B cell (primary cell): ENCODE measurements around the gene CRY1. TPM values are rescaled to one million over a fixed set of nuclear protein-coding genes. Genes with fewer than 3 reads are reported as not detected.
"Not testable (repeated sequence)": the region's sequence is repeated elsewhere in the genome, so short reads cannot be mapped to it uniquely, and the experiment has no call there.

Experiments used
- ATAC-seq: fragments of 200-7000 bp; cut with Tn5 transposase; one replicate; pipeline ENCODE4 v1.10.0; 2021; ENCODE audit warnings: low read depth, mild to moderate bottlenecking, moderate number of reproducible peaks, moderate library complexity
- CTCF ChIA-PET: fragments of 350-600 bp; sonication (Branson Sonifier 250); formaldehyde crosslinking; loops from one replicate; lab custom pipeline; 2021; ENCODE audit warnings: antibody characterized with exemption, inconsistent platforms; lab: Charles Lee
- POLR2A ChIA-PET: fragments of 350-600 bp; sonication (Branson Sonifier 250); formaldehyde crosslinking; loops from one replicate; lab custom pipeline; 2021; ENCODE audit warnings: antibody characterized with exemption; lab: Charles Lee
- DNase-seq: peaks from one replicate; pipeline ENCODE4 v3.0.0; 2013
- H2AFZ ChIP-seq: 2 replicates; pipeline ENCODE4 v1.6.1; 2012; ENCODE audit warnings: mild to moderate bottlenecking, low read depth, low read length; ENCODE audit not compliant: insufficient read depth, poor library complexity, severe bottlenecking
- H3K27ac ChIP-seq, 2 donors: 1 replicate in 1 of 2; 2 replicates in 1 of 2; pipeline ENCODE4 v1.5.1; 2012 to 2013; ENCODE audit warnings: low read length in 2 of 2, mild to moderate bottlenecking in 2 of 2, moderate library complexity in 1 of 2
- H3K27me3 ChIP-seq, 4 experiments: fragments of 200-600 bp in 1 of 4; sonication (generic) in 1 of 4; replicated peaks in 1 of 4; 1 replicate in 2 of 4; 2 replicates in 2 of 4; pipeline versions ENCODE4 v1.6.1 to v1.7.0; 2013 to 2016; ENCODE audit warnings: low read length in 3 of 4, mild to moderate bottlenecking in 2 of 4, mixed read lengths in 1 of 4, moderate library complexity in 1 of 4; ENCODE audit not compliant: insufficient read depth in 4 of 4, control insufficient read depth in 3 of 4; ENCODE audit errors: control extremely low read depth in 1 of 4
- H3K36me3 ChIP-seq, 2 experiments: replicated peaks in 1 of 2; 1 replicate in 1 of 2; 2 replicates in 1 of 2; pipeline versions ENCODE4 v1.6.1 to v1.7.1; 2013; ENCODE audit warnings: low read length in 1 of 2; ENCODE audit not compliant: insufficient read depth in 2 of 2, control insufficient read depth in 1 of 2; ENCODE audit errors: control extremely low read depth in 1 of 2, extremely low read depth in 1 of 2
- H3K4me1 ChIP-seq, 2 donors: fragments of 200-600 bp in 1 of 2; sonication (generic) in 1 of 2; 1 replicate in 1 of 2; 2 replicates in 1 of 2; pipeline versions ENCODE4 v1.5.1 to v1.6.1; 2013 to 2017; ENCODE audit warnings: low read length in 2 of 2; ENCODE audit not compliant: control insufficient read depth in 2 of 2, insufficient read depth in 2 of 2
- H3K4me2 ChIP-seq: replicated peaks from 2 replicates; pipeline ENCODE3; 2012; ENCODE audit warnings: mild to moderate bottlenecking, low read depth, low read length; ENCODE audit not compliant: poor library complexity, severe bottlenecking
- H3K4me3 ChIP-seq, 5 experiments: fragments of 200-600 bp in 1 of 5; sonication (generic) in 1 of 5; 1 replicate in 3 of 5; 2 replicates in 2 of 5; pipeline versions ENCODE4 v1.5.1 to v1.7.0; 2011 to 2016; ENCODE audit warnings: low read length in 4 of 5, mild to moderate bottlenecking in 4 of 5, low read depth in 2 of 5, control low read depth in 1 of 5, moderate library complexity in 1 of 5; ENCODE audit not compliant: insufficient read depth in 1 of 5; ENCODE audit errors: control extremely low read depth in 1 of 5, extremely low read depth in 1 of 5
- H3K79me2 ChIP-seq: fragments of 200-600 bp; sonication (generic); one replicate; pipeline ENCODE4 v1.6.0; 2016; ENCODE audit warnings: low read length; ENCODE audit not compliant: control insufficient read depth, insufficient read depth
- H3K9ac ChIP-seq: fragments of 200-600 bp; sonication (generic); 2 replicates; pipeline ENCODE4 v1.6.1; 2017; ENCODE audit warnings: mild to moderate bottlenecking, low read length, moderate library complexity
- H3K9me3 ChIP-seq, 3 donors: one replicate each; pipeline versions ENCODE4 v1.6.1 to v1.7.1; 2013; ENCODE audit warnings: low read length in 2 of 3; ENCODE audit not compliant: control insufficient read depth in 2 of 3, insufficient read depth in 1 of 3; ENCODE audit errors: control extremely low read depth in 1 of 3
- H4K20me1 ChIP-seq: 2 replicates; pipeline ENCODE4 v1.6.0; 2012; ENCODE audit warnings: mild to moderate bottlenecking, low read length; ENCODE audit not compliant: insufficient read depth, control insufficient read depth, poor library complexity, severe bottlenecking
- H3K27ac Mint-ChIP-seq: one replicate; pipeline ENCODE4 v1.8.0; 2021; ENCODE audit warnings: mixed read lengths
- H3K27me3 Mint-ChIP-seq: one replicate; pipeline ENCODE4 v1.8.0; 2021; ENCODE audit warnings: mixed read lengths
- H3K4me1 Mint-ChIP-seq: one replicate; pipeline ENCODE4 v1.8.0; 2021; ENCODE audit warnings: mixed read lengths
- H3K4me3 Mint-ChIP-seq: one replicate; pipeline ENCODE4 v1.8.0; 2021; ENCODE audit warnings: mixed read lengths
- H3K9me3 Mint-ChIP-seq: one replicate; pipeline ENCODE4 v1.8.0; 2022; ENCODE audit warnings: mixed read lengths; ENCODE audit not compliant: insufficient read depth
- EZH2 ChIP-seq: IDR thresholded peaks from 2 replicates; pipeline ENCODE4 v1.6.1; 2012; ENCODE audit warnings: borderline replicate concordance, low read depth, mild to moderate bottlenecking, moderate library complexity, low read length; ENCODE audit not compliant: insufficient read depth, poor library complexity, severe bottlenecking
- WGBS: methylation state at CpG from one replicate; pipeline ENCODE4 v1.1.5; 2013; ENCODE audit warnings: missing lambda C conversion rate; ENCODE audit not compliant: insufficient coverage; 5-methylcytosine and 5-hydroxymethylcytosine counted together
- intact Hi-C: fragments of 100-400 bp; cut with micrococcal nuclease; formaldehyde crosslinking; loops from one replicate; pipeline ENCODE4 v1.10.0; 2022
- polyA plus RNA-seq: library from polyadenylated mRNA; depleted of rRNA; stranded (reverse); fragments of >200 nt; gene quantifications from 2 replicates; pipeline ENCODE4 v1.2.3, GENCODE V29; 2012
- total RNA-seq, 2 donors: library from RNA; stranded (reverse); fragments of 120-200 nt in 1 of 2; gene quantifications; 1 replicate in 1 of 2; 2 replicates in 1 of 2; pipeline versions ENCODE4 v1.2.3 to v1.2.4, GENCODE V29; 2013 to 2022
- TF ChIP-seq, protein P1 (sequence below): fragments of 200-600 bp; IDR thresholded peaks from one replicate; pipeline ENCODE4 v1.8.0; 2022; ENCODE audit warnings: antibody characterized with exemption, mild to moderate bottlenecking

CRY1 gene
- total and polyA plus RNA-seq, 2 donors (not counting 1 experiment from before 2014, with no cell fraction given), result 2.4 to 8.8 TPM

DNA sequence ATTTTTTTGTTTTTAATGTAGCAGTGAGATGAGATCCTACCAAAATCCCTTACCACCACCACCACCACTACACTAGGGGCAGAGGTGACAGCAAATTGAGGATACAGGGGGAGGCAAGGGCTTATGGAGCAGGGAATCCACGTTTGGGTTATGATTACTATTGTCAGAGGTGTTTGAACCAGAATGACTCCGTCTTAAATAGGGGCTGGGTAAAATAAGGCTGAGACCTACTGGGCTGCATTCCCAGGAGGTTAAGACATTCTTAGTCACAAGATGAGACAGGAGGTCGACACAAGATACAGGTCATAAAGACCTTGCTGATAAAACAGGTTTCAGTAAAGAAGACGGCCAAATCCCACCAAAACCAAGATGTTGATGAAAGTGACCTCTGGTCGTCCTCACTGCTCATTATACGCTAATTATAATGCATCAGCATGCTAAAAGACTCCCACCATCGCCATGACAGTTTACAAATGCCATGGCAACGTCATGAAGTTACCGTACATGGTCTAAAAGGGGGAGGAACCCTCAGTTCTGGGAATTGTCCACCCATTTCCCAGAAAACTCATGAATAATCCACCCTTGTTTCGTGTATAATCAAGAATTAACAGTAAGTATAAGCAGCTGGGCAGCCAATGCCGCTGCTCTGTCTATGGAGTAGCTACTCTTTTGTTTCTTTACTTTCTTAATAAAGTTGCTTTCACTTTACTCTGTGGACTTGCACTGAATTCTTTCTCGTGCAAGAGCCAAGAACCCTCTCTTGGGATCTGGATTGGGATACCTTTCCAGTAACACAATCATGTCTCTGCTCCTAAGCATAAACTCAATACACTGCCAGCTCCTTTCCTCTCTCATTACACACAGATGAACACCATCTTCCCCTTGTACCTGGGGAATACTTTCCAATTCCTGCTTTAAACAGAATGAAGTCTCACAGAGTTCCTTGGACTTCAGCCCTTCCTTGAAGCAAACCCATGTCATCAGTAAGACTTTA lies 16.7 kb upstream of the CRY1 start:
- Mint-ChIP-seq H3K27me3 (peaks cover 31% of the 10 kb centered on the region), H3K9me3 (no peaks in the 10 kb centered on the region), H3K27ac (no peak overlapping the region), H3K4me3 (no peak overlapping the region), H3K4me1 (peaks cover 3% of the 10 kb centered on the region)
- Histone ChIP-seq H4K20me1 (no peaks in the 10 kb centered on the region), H3K27ac (no peak overlapping the region), H3K27me3 (peaks cover 0 to 16% (median 1%) of the 10 kb centered on the region in 4 experiments), H2AFZ (no peak overlapping the region), H3K4me3 (no peak overlapping the region), H3K79me2 (no peaks in the 10 kb centered on the region), H3K4me1 (peaks cover 1 to 4% of the 10 kb centered on the region in 2 donors), H3K4me2 (no peak overlapping the region), H3K9ac (no peak overlapping the region), H3K36me3 (no peaks in the 10 kb centered on the region), H3K9me3 (no peaks in the 10 kb centered on the region)
- intact Hi-C loops, result no loop called here
- DNase-seq (no peak), ATAC-seq (no peak)
- ChIA-PET POLR2A (no interaction called here), CTCF (no interaction called here)
- TF ChIP-seq, protein P1, sequence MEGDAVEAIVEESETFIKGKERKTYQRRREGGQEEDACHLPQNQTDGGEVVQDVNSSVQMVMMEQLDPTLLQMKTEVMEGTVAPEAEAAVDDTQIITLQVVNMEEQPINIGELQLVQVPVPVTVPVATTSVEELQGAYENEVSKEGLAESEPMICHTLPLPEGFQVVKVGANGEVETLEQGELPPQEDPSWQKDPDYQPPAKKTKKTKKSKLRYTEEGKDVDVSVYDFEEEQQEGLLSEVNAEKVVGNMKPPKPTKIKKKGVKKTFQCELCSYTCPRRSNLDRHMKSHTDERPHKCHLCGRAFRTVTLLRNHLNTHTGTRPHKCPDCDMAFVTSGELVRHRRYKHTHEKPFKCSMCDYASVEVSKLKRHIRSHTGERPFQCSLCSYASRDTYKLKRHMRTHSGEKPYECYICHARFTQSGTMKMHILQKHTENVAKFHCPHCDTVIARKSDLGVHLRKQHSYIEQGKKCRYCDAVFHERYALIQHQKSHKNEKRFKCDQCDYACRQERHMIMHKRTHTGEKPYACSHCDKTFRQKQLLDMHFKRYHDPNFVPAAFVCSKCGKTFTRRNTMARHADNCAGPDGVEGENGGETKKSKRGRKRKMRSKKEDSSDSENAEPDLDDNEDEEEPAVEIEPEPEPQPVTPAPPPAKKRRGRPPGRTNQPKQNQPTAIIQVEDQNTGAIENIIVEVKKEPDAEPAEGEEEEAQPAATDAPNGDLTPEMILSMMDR, result no peak
- TF ChIP-seq EZH2, result no peak
- WGBS, result 92% methylated on average over 8 of the region's 12 CpGs

DNA sequence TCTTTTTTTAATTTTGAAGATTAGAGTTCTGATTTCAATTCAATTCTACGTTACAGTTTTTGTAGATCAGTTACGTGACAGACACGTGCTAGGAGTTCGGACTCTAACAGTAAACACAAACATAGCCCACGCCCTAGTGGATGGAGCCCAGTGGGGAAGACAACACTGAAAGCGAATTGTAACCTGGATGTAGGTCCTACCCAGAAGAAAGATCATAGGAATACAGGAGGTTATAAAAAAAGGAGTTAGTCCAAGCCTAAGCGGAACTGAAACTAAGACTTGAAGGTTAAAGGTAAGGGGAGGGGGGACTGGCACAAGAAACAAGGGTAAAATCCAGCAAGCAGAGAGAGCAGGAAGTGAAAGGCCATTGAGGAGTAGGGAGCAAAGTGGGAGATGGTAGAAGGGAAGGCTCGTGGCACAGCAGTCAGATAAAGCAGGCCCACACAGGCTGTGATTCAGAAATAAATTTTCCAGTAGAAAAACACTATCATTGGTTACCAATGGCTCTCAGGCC lies 15.7 kb upstream of the CRY1 start:
- TF ChIP-seq EZH2, result no peak
- TF ChIP-seq, protein P1, result no peak
- no peaks in the 10 kb centered on the region for H3K4me1 ChIP-seq
- ChIA-PET CTCF (no interaction called here), POLR2A (no interaction called here)
- 92% methylated on average over 2 of the region's 8 CpGs for WGBS
- no peaks in the 10 kb centered on the region for H3K9me3 Mint-ChIP-seq
- H3K4me2 ChIP-seq, result no peak overlapping the region
- H3K27ac Mint-ChIP-seq, result no peak overlapping the region
- H4K20me1 ChIP-seq, result no peaks in the 10 kb centered on the region
- H2AFZ ChIP-seq, result no peak overlapping the region
- H3K9me3 ChIP-seq, result no peaks in the 10 kb centered on the region
- H3K36me3 ChIP-seq, result no peaks in the 10 kb centered on the region
- H3K4me3 ChIP-seq, result no peak overlapping the region
- peaks cover 0 to 16% (median 1%) of the 10 kb centered on the region in 4 experiments for H3K27me3 ChIP-seq
- intact Hi-C loops, result no loop called here
- H3K27ac ChIP-seq, result no peak overlapping the region
- peaks cover 31% of the 10 kb centered on the region for H3K27me3 Mint-ChIP-seq
- no peak for ATAC-seq
- no peak overlapping the region for H3K4me3 Mint-ChIP-seq
- no peaks in the 10 kb centered on the region for H3K79me2 ChIP-seq
- H3K4me1 Mint-ChIP-seq, result no peaks in the 10 kb centered on the region
- no peak overlapping the region for H3K9ac ChIP-seq
- DNase-seq, result no peak

DNA sequence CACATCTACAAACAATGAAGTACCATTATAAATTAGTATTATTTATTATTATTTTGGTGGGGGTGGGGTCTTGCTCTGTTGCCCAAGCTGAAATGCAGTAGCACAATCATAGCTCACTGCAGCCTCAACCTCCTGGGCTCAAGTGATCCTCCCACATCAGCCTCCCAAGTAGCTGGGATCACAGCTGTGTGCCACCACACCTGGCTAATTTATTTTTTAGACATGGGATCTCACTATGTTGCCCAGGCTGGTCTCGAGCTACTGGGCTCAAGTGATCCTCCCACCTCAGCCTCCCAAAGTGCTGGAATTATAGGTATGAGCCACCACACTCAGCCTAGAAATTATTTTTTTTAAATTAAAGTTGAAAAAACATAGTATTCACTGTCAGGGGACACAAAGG lies 15.0 kb upstream of the CRY1 start:
- intact Hi-C loops, H3K4me3 Mint-ChIP-seq, POLR2A ChIA-PET: not testable (repeated sequence)

More for the DNA sequence above, 15.0 kb upstream of the CRY1 start:
- H3K9ac ChIP-seq, H3K4me2 ChIP-seq, H3K4me3 ChIP-seq, H3K27ac Mint-ChIP-seq, ATAC-seq, H3K36me3 ChIP-seq, H3K27ac ChIP-seq, H3K4me1 Mint-ChIP-seq, CTCF ChIA-PET, DNase-seq, H3K9me3 ChIP-seq, H3K9me3 Mint-ChIP-seq, H2AFZ ChIP-seq, H3K4me1 ChIP-seq, H4K20me1 ChIP-seq, H3K79me2 ChIP-seq: not testable (repeated sequence)
- peaks cover 27% of the 10 kb centered on the region for H3K27me3 Mint-ChIP-seq
- peaks cover 0 to 13% (median 1%) of the 10 kb centered on the region in 4 experiments for H3K27me3 ChIP-seq
- WGBS, result no CpG with 5 or more reads among the region's 1 CpG
